A673 (cell line): ENCODE data around the gene PLEKHF1.

Experiments
- EZH2 ChIP-seq: fragments of 200-600 bp; sonication (generic); IDR thresholded peaks from 2 replicates; pipeline ENCODE4 v1.6.1; 2017; ENCODE audit warnings: borderline replicate concordance, low read depth, mild to moderate bottlenecking, mixed read lengths, antibody characterized with exemption, low read length; ENCODE audit not compliant: poor library complexity, severe bottlenecking
- TF ChIP-seq, protein P1 (sequence below): fragments of 300-800, 200-600 bp; sonication (generic); conservative IDR thresholded peaks from 2 replicates; pipeline ENCODE4 v1.5.1; 2017; ENCODE audit warnings: low read depth, mild to moderate bottlenecking, antibody characterized with exemption, low read length, moderate library complexity, mixed read lengths

- TF ChIP-seq, protein P1, sequence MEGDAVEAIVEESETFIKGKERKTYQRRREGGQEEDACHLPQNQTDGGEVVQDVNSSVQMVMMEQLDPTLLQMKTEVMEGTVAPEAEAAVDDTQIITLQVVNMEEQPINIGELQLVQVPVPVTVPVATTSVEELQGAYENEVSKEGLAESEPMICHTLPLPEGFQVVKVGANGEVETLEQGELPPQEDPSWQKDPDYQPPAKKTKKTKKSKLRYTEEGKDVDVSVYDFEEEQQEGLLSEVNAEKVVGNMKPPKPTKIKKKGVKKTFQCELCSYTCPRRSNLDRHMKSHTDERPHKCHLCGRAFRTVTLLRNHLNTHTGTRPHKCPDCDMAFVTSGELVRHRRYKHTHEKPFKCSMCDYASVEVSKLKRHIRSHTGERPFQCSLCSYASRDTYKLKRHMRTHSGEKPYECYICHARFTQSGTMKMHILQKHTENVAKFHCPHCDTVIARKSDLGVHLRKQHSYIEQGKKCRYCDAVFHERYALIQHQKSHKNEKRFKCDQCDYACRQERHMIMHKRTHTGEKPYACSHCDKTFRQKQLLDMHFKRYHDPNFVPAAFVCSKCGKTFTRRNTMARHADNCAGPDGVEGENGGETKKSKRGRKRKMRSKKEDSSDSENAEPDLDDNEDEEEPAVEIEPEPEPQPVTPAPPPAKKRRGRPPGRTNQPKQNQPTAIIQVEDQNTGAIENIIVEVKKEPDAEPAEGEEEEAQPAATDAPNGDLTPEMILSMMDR: no peak
- TF ChIP-seq EZH2: no peak
These were observed 42.8 kb upstream of the PLEKHF1 start for GRCh38 chr19:29622166-29623070.
